Endothelial cell of umbilical vein (primary cell): ENCODE results near the gene PCLO. TPM values are rescaled to one million over a fixed set of nuclear protein-coding genes. Genes with fewer than 3 reads are reported as not detected.
A peak's percentile ranks its signal among the peaks of the same experiment; 100 is the strongest.

Source experiments
- BruUV-seq: library from RNA; stranded (reverse); fragments of 400-500 nt; replicated peaks from 2 replicates; lab custom pipeline; 2021; lab: Mats Ljungman, UMichigan
- CTCF ChIA-PET: fragments of 300-600, 350-600 bp; sonication (Branson Sonifier 250); formaldehyde crosslinking; loops from one replicate; lab custom pipeline; 2021; ENCODE audit warnings: antibody characterized with exemption, inconsistent platforms; lab: Charles Lee
- POLR2A ChIA-PET: fragments of 300-600, 350-600 bp; sonication (Branson Sonifier 250); formaldehyde crosslinking; loops from one replicate; lab custom pipeline; 2021; ENCODE audit warnings: antibody characterized with exemption, inconsistent platforms; lab: Charles Lee
- DNase-seq: peaks from one replicate; pipeline ENCODE4 v3.0.0-alpha.2; 2011; ENCODE audit warnings: low read depth, low spot score
- FAIRE-seq: peaks from 2 replicates; lab custom pipeline; 2011; peaks lifted over from hg19 to GRCh38; lab: Jason Lieb, UNC
- H2AFZ ChIP-seq: 2 replicates; pipeline ENCODE4 v1.6.0; 2012; ENCODE audit warnings: low read depth, low read length, control low read depth, inconsistent platforms
- H3K27ac ChIP-seq: 2 replicates; pipeline ENCODE4 v1.5.1; 2011; ENCODE audit warnings: low read depth, mild to moderate bottlenecking, control low read depth, low read length, moderate library complexity; ENCODE audit not compliant: insufficient read depth
- H3K27me3 ChIP-seq, 2 experiments: 2 replicates each; pipeline versions ENCODE4 v1.6.0 to v1.6.1; 2011; ENCODE audit warnings: low read length in 2 of 2, mixed read lengths in 1 of 2; ENCODE audit not compliant: control insufficient read depth in 2 of 2, insufficient read depth in 2 of 2
- H3K36me3 ChIP-seq, 2 experiments: 2 replicates in 1 of 2; 3 replicates in 1 of 2; pipeline ENCODE4 v1.5.1; 2011; ENCODE audit warnings: low read length in 2 of 2, mild to moderate bottlenecking in 1 of 2, moderate library complexity in 1 of 2; ENCODE audit not compliant: control insufficient read depth in 2 of 2, insufficient read depth in 2 of 2; ENCODE audit errors: extremely low read depth in 1 of 2
- H3K4me1 ChIP-seq: 3 replicates; pipeline ENCODE4 v1.5.1; 2011; ENCODE audit warnings: mild to moderate bottlenecking, low read length; ENCODE audit not compliant: control insufficient read depth, insufficient read depth; ENCODE audit errors: extremely low read depth
- H3K4me2 ChIP-seq: 2 replicates; pipeline ENCODE4 v1.6.1; 2011; ENCODE audit warnings: low read length, control low read depth, mixed read lengths; ENCODE audit not compliant: insufficient read depth
- H3K4me3 ChIP-seq, 3 experiments: fragments of 200-600 bp in 1 of 3; sonication (generic), shearing (Covaris generic) in 1 of 3; replicated peaks in 1 of 3; 2 replicates each; pipeline ENCODE4 v1.5.1; 2011 to 2016; ENCODE audit warnings: control low read depth in 3 of 3, low read length in 3 of 3, mild to moderate bottlenecking in 2 of 3, inconsistent platforms in 1 of 3, low read depth in 1 of 3, moderate library complexity in 1 of 3; ENCODE audit not compliant: insufficient read depth in 1 of 3
- H3K79me2 ChIP-seq: 2 replicates; pipeline ENCODE4 v1.6.0; 2012; ENCODE audit warnings: low read length, inconsistent platforms; ENCODE audit not compliant: control insufficient read depth, insufficient read depth
- H3K9ac ChIP-seq: replicated peaks from 2 replicates; pipeline ENCODE3; 2011; ENCODE audit warnings: low read length, control low read depth; ENCODE audit not compliant: insufficient read depth; ENCODE audit errors: extremely low read depth
- H3K9me1 ChIP-seq: replicated peaks from 3 replicates; pipeline ENCODE4 v1.6.0; 2011; ENCODE audit warnings: mild to moderate bottlenecking, low read length; ENCODE audit not compliant: control insufficient read depth, insufficient read depth; ENCODE audit errors: extremely low read depth
- H3K9me3 ChIP-seq: replicated peaks from 2 replicates; pipeline ENCODE4 v1.5.1; 2012; ENCODE audit warnings: low read length, inconsistent platforms; ENCODE audit not compliant: control insufficient read depth, insufficient read depth
- H4K20me1 ChIP-seq: replicated peaks from 2 replicates; pipeline ENCODE3; 2011; ENCODE audit warnings: mild to moderate bottlenecking, low read length; ENCODE audit not compliant: control insufficient read depth, insufficient read depth; ENCODE audit errors: extremely low read depth
- EZH2 ChIP-seq: IDR thresholded peaks from 2 replicates; pipeline ENCODE4 v1.6.1; 2012; ENCODE audit warnings: borderline replicate concordance, low read depth, mild to moderate bottlenecking, moderate library complexity, low read length, inconsistent platforms; ENCODE audit not compliant: severe bottlenecking
- FOS ChIP-seq: IDR thresholded peaks from 2 replicates; pipeline ENCODE4 v1.6.1; 2011; ENCODE audit warnings: mild to moderate bottlenecking, low read length, moderate library complexity, borderline replicate concordance; ENCODE audit not compliant: insufficient read depth
- GATA2 ChIP-seq: IDR thresholded peaks from 2 replicates; pipeline ENCODE4 v1.7.0; 2011; ENCODE audit warnings: low read depth, mild to moderate bottlenecking, moderate library complexity, mixed read lengths, low read length; ENCODE audit not compliant: insufficient read length, insufficient read depth
- JUN ChIP-seq: IDR thresholded peaks from 2 replicates; pipeline ENCODE4 v1.6.1; 2011; ENCODE audit warnings: borderline replicate concordance, low read depth; ENCODE audit not compliant: insufficient read length, insufficient read depth
- MYC ChIP-seq: IDR thresholded peaks from one replicate; pipeline ENCODE4 v1.6.1; 2011; ENCODE audit warnings: mild to moderate bottlenecking, low read depth, low read length
- POLR2A ChIP-seq: IDR thresholded peaks from 2 replicates; pipeline ENCODE4 v1.6.1; 2012; ENCODE audit warnings: low read depth, mild to moderate bottlenecking, control low read depth, low read length
- POLR2AphosphoS5 ChIP-seq: IDR thresholded peaks from 2 replicates; pipeline ENCODE4 v1.6.1; 2012; ENCODE audit warnings: low read depth, mild to moderate bottlenecking, control low read depth, low read length, moderate library complexity; ENCODE audit not compliant: insufficient read depth
- dilution Hi-C: fragments of 300-500 bp; cut with MboI; formaldehyde crosslinking; loops from one replicate; pipeline ENCODE4 v1.15.0; 2019; ENCODE audit warnings: low sequenced_read_pairs; ENCODE audit not compliant: extremely low pct_ligation_motif_present
- intact Hi-C: fragments of 100-400 bp; cut with micrococcal nuclease; formaldehyde crosslinking; loops from one replicate; pipeline ENCODE4 v1.10.0; 2022
- polyA plus RNA-seq, 4 experiments: library from polyadenylated mRNA; depleted of rRNA in 3 of 4; stranded (reverse) in 3 of 4; unstranded in 1 of 4; fragments of >200 nt; gene quantifications; 2 replicates each; pipeline versions ENCODE4 v1.2.1 to v1.2.3, GENCODE V29; 2011 to 2012; ENCODE audit warnings: missing spikeins in 1 of 4
- total RNA-seq: library from RNA; stranded (reverse); gene quantifications from 2 replicates; pipeline ENCODE4 v1.2.3, GENCODE V29; 2021
- TF ChIP-seq, protein P1 (sequence below), 2 donors: IDR thresholded peaks; 1 replicate in 1 of 2; 2 replicates in 1 of 2; pipeline ENCODE4 v1.5.1; 2011; ENCODE audit warnings: low read length in 2 of 2, mild to moderate bottlenecking in 2 of 2, moderate library complexity in 2 of 2, control low read depth in 1 of 2, inconsistent platforms in 1 of 2, low read depth in 1 of 2; ENCODE audit not compliant: insufficient read depth in 1 of 2; ENCODE audit errors: extremely low read depth in 1 of 2
- TF ChIP-seq, protein P2 (sequence below): IDR thresholded peaks from 2 replicates; pipeline ENCODE4 v1.6.1; 2011; ENCODE audit not compliant: insufficient read depth, insufficient read length

Gene PCLO
- total and polyA plus RNA-seq, 2 donors (not counting 3 experiments of a cell fraction or from before 2014, with no cell fraction given) = 0.04 to 0.75 TPM

DNA sequence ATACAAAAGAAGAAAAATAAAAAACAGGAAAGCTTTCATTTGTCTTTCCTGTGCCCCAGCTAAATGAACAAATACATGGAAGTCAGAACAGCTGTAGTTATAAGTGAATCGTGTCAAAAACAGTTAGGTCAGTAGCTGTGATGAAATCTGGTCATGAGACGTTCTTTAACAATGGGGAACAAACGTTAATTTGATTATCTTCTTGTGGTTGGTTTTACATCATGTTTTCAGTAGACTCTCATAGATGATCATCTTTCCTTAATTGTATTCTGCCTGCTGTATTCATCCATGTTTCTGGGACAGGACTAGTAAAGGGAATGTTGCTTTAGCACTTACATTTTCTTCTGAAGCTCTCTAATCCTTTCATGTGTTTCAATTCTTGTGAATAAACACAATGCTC lies 97.0 kb downstream of the PCLO start:
- DNase-seq (peak; percentile 36), FAIRE-seq (peak; percentile 56)
- intact Hi-C loops (no loop called here), dilution Hi-C loops (no loop called here)
- H3K9me1 ChIP-seq = no peaks in the 10 kb centered on the region
- H3K4me3 ChIP-seq = no peak overlapping the region
- H2AFZ ChIP-seq = no peak overlapping the region
- H3K36me3 ChIP-seq = no peaks in the 10 kb centered on the region
- POLR2A ChIA-PET = no interaction called here
- TF ChIP-seq JUN (no peak), POLR2A (no peak), MYC (no peak), FOS (no peak), EZH2 (no peak), POLR2AphosphoS5 (no peak), GATA2 (no peak)
- TF ChIP-seq, protein P1, sequence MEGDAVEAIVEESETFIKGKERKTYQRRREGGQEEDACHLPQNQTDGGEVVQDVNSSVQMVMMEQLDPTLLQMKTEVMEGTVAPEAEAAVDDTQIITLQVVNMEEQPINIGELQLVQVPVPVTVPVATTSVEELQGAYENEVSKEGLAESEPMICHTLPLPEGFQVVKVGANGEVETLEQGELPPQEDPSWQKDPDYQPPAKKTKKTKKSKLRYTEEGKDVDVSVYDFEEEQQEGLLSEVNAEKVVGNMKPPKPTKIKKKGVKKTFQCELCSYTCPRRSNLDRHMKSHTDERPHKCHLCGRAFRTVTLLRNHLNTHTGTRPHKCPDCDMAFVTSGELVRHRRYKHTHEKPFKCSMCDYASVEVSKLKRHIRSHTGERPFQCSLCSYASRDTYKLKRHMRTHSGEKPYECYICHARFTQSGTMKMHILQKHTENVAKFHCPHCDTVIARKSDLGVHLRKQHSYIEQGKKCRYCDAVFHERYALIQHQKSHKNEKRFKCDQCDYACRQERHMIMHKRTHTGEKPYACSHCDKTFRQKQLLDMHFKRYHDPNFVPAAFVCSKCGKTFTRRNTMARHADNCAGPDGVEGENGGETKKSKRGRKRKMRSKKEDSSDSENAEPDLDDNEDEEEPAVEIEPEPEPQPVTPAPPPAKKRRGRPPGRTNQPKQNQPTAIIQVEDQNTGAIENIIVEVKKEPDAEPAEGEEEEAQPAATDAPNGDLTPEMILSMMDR (IDR thresholded peaks at IDR 0.05; ENCODE audit: extremely low read depth in 1 of 2, insufficient read depth in 1 of 2, low read depth in 1 of 2, low read length in 2 of 2) = no peak
- TF ChIP-seq, protein P2, sequence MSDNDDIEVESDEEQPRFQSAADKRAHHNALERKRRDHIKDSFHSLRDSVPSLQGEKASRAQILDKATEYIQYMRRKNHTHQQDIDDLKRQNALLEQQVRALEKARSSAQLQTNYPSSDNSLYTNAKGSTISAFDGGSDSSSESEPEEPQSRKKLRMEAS = no peak
- no peak overlapping the region for H3K4me2 ChIP-seq
- no peaks in the 10 kb centered on the region for H3K27me3 ChIP-seq
- BruUV-seq = no TSS peak
- no peaks in the 10 kb centered on the region for H3K79me2 ChIP-seq
- no peak overlapping the region for H3K9ac ChIP-seq
- H4K20me1 ChIP-seq = no peaks in the 10 kb centered on the region
- no peak overlapping the region for H3K27ac ChIP-seq
- CTCF ChIA-PET = no interaction called here
- no peaks in the 10 kb centered on the region for H3K9me3 ChIP-seq
- H3K4me1 ChIP-seq = no peaks in the 10 kb centered on the region
